DND-41 (cell line): Measurements from ENCODE around the gene RASL11A.

ENCODE experiments used
- EZH2 ChIP-seq: IDR thresholded peaks from 3 replicates; pipeline ENCODE4 v1.6.1; 2012; ENCODE audit warnings: borderline replicate concordance, low read depth, mild to moderate bottlenecking, moderate library complexity, low read length, inconsistent platforms; ENCODE audit not compliant: severe bottlenecking
- TF ChIP-seq, protein P1 (sequence below): IDR thresholded peaks from 2 replicates; pipeline ENCODE4 v1.5.1; 2012; ENCODE audit warnings: borderline replicate concordance, low read length, moderate library complexity, mild to moderate bottlenecking; ENCODE audit not compliant: poor library complexity, severe bottlenecking; ENCODE audit errors: extremely low read depth

- TF ChIP-seq, protein P1, sequence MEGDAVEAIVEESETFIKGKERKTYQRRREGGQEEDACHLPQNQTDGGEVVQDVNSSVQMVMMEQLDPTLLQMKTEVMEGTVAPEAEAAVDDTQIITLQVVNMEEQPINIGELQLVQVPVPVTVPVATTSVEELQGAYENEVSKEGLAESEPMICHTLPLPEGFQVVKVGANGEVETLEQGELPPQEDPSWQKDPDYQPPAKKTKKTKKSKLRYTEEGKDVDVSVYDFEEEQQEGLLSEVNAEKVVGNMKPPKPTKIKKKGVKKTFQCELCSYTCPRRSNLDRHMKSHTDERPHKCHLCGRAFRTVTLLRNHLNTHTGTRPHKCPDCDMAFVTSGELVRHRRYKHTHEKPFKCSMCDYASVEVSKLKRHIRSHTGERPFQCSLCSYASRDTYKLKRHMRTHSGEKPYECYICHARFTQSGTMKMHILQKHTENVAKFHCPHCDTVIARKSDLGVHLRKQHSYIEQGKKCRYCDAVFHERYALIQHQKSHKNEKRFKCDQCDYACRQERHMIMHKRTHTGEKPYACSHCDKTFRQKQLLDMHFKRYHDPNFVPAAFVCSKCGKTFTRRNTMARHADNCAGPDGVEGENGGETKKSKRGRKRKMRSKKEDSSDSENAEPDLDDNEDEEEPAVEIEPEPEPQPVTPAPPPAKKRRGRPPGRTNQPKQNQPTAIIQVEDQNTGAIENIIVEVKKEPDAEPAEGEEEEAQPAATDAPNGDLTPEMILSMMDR, result no peak
- TF ChIP-seq EZH2, result no peak
Observed at GRCh38 chr13:27236478-27236877, 34.2 kb upstream of the RASL11A start.
